HepG2 (cell line): Measurements from ENCODE around the gene TMEM97. TPM values are rescaled to one million over a fixed set of nuclear protein-coding genes. Genes with fewer than 3 reads are reported as not detected.

Experiments
- FOXA3 ChIP-seq: IDR thresholded peaks from 2 replicates; pipeline ENCODE4 v1.6.1; 2016; ENCODE audit warnings: missing genetic modification reagents, missing compliant biosample characterization
- FOXP1 ChIP-seq, 2 experiments: fragments of 450-650 bp in 1 of 2; IDR thresholded peaks; 2 replicates each; pipeline ENCODE4 v1.6.1; 2017 to 2018; ENCODE audit warnings: antibody characterized with exemption in 1 of 2
- GABPA ChIP-seq, 2 experiments: IDR thresholded peaks; 2 replicates each; pipeline ENCODE4 v1.6.1; 2011 to 2016; ENCODE audit warnings: low read depth in 2 of 2, low read length in 1 of 2, missing biosample characterization in 1 of 2, missing genetic modification characterization in 1 of 2
- HDAC2 ChIP-seq: sonication (generic); formaldehyde crosslinking; IDR thresholded peaks from 2 replicates; pipeline ENCODE4 v1.4.0; 2020; ENCODE audit warnings: missing genetic modification reagents
- MED13 ChIP-seq: sonication (generic); formaldehyde crosslinking; IDR thresholded peaks from 2 replicates; pipeline ENCODE4 v1.5.0; 2020; ENCODE audit warnings: missing genetic modification reagents
- MEIS2 ChIP-seq: sonication (generic); formaldehyde crosslinking; IDR thresholded peaks from 2 replicates; pipeline ENCODE4 v1.9.0; 2021; ENCODE audit warnings: mild to moderate bottlenecking, missing genetic modification reagents
- NCOR1 ChIP-seq: fragments of 200-600 bp; sonication (generic); IDR thresholded peaks from 2 replicates; pipeline ENCODE4 v1.7.0; 2017; ENCODE audit warnings: antibody characterized with exemption, low read length, borderline replicate concordance
- RXRB ChIP-seq: IDR thresholded peaks from 2 replicates; pipeline ENCODE4 v1.6.1; 2016; ENCODE audit warnings: borderline replicate concordance, missing genetic modification reagents, missing compliant biosample characterization
- SIX1 ChIP-seq: sonication (generic); formaldehyde crosslinking; IDR thresholded peaks from 2 replicates; pipeline ENCODE4 v1.4.0; 2020; ENCODE audit warnings: missing genetic modification reagents, borderline replicate concordance
- SMYD3 ChIP-seq: sonication (generic); formaldehyde crosslinking; IDR thresholded peaks from 2 replicates; pipeline ENCODE4 v1.8.1; 2023; ENCODE audit warnings: mild to moderate bottlenecking, missing genetic modification reagents
- TEAD3 ChIP-seq: optimal IDR thresholded peaks from 2 replicates; pipeline ENCODE3; 2016; ENCODE audit warnings: borderline replicate concordance
- ZNF331 ChIP-seq: sonication (generic); formaldehyde crosslinking; IDR thresholded peaks from 2 replicates; pipeline ENCODE4 v1.4.0; 2020; ENCODE audit warnings: missing genetic modification reagents
- ZNF552 ChIP-seq: sonication (generic); formaldehyde crosslinking; IDR thresholded peaks from 2 replicates; pipeline ENCODE4 v1.9.0; 2022; ENCODE audit warnings: missing genetic modification reagents, mild to moderate bottlenecking, borderline replicate concordance
- polyA plus RNA-seq, 8 experiments: library from polyadenylated mRNA; depleted of rRNA in 3 of 8; stranded (reverse) in 7 of 8; unstranded in 1 of 8; fragments of >200 nt; fragmentation: Illumina TruSeq in 4 of 8; extraction: Trizol in 4 of 8; gene quantifications; 2 replicates each; pipeline versions ENCODE4 v1.2.1 to v1.2.3, GENCODE V29; 2011 to 2016; ENCODE audit warnings: low read depth in 4 of 8, missing spikeins in 1 of 8, mixed read lengths in 1 of 8; ENCODE audit not compliant: insufficient read depth in 1 of 8
- total RNA-seq, 5 experiments: library from RNA; depleted of rRNA; stranded (reverse); fragments of >200 nt; fragmentation: Illumina TruSeq; extraction: Trizol; gene quantifications; 2 replicates each; pipeline ENCODE4 v1.2.3, GENCODE V29; 2016; ENCODE audit warnings: low read depth in 1 of 5
- TF ChIP-seq, protein P1 (sequence below): sonication (generic); formaldehyde crosslinking; IDR thresholded peaks from 2 replicates; pipeline ENCODE4 v1.9.0; 2022; ENCODE audit warnings: low read depth, missing genetic modification reagents
- TF ChIP-seq, protein P2 (sequence below), 2 experiments: sonication (generic) in 1 of 2; formaldehyde crosslinking in 1 of 2; IDR thresholded peaks; 2 replicates each; pipeline versions ENCODE4 v1.4.0 to v1.6.1; 2018 to 2020; ENCODE audit warnings: missing genetic modification reagents in 2 of 2, borderline replicate concordance in 1 of 2, low read depth in 1 of 2, mild to moderate bottlenecking in 1 of 2, missing biosample characterization in 1 of 2
- TF ChIP-seq, protein P3 (sequence below): sonication (generic); formaldehyde crosslinking; IDR thresholded peaks from 2 replicates; pipeline ENCODE4 v1.4.0; 2020; ENCODE audit warnings: missing genetic modification reagents
- TF ChIP-seq, protein P4 (sequence below): sonication (generic); formaldehyde crosslinking; IDR thresholded peaks from 2 replicates; pipeline ENCODE4; 2020; ENCODE audit warnings: missing genetic modification reagents, mild to moderate bottlenecking, borderline replicate concordance

Gene TMEM97
- total and polyA plus RNA-seq, 2 of the 13 experiments (the other 11 are each of a cell fraction or from before 2014, with no cell fraction given): 69.6 to 137 TPM

DNA sequence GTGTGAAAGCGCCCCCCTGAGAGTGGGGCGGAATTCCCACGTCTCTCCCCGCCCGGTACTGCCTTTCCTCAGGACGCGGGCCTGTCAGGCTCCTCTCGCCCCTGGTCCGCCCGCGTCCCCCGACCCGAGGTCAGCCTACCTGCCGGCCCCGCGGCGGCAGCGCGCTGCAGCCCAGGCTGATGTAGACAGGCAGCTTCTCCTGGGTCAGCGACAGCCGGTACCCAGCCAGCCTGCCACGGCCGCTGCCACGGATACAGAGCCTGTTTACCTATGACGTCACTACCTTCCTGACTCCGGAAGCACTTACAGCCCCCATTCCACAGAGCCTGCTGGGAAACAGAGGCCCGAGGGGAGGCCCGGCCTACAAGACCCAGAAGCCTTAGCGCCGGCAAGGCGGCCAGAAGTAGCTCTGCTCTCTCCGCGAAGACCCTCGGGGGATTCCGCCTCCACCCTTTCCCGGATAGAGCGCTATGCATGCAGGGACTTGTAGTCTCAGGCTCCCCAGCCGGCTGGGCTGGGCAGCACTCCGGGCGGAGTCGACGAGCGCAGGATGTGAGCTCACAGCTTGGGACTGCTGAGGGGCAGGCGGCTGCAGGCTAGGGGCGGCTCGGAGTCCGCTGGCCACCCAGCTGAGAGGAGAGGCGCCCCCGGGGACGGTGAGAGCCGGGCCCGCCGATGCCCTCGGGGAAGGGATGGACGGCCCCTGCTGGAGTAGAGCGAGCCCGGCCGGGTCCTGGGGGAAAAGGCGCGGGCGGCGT lies 16.4 kb downstream of the TMEM97 start, which contains the start of the genes IFT20 and TNFAIP1 (continued):
- TF ChIP-seq, protein P1, sequence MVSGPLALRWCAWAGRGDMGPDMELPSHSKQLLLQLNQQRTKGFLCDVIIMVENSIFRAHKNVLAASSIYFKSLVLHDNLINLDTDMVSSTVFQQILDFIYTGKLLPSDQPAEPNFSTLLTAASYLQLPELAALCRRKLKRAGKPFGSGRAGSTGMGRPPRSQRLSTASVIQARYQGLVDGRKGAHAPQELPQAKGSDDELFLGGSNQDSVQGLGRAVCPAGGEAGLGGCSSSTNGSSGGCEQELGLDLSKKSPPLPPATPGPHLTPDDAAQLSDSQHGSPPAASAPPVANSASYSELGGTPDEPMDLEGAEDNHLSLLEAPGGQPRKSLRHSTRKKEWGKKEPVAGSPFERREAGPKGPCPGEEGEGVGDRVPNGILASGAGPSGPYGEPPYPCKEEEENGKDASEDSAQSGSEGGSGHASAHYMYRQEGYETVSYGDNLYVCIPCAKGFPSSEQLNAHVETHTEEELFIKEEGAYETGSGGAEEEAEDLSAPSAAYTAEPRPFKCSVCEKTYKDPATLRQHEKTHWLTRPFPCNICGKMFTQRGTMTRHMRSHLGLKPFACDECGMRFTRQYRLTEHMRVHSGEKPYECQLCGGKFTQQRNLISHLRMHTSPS: 0 out of 2 replicates have a peak, but pooled peaks have one; percentile 21
- TF ChIP-seq ZNF552 (CRISPR knock-in tag) (peak; percentile 82; the same call in 1 of the 2 replicates), TEAD3 (CRISPR knock-in tag) (peak; percentile 90), HDAC2 (CRISPR knock-in tag) (peak; percentile 53), RXRB (CRISPR knock-in tag) (peak; percentile 45), GABPA (IDR thresholded peaks at IDR 0.05; ENCODE audit: low read depth, low read length) (peak; percentile 94), GABPA (CRISPR knock-in tag; IDR thresholded peaks at IDR 0.05; ENCODE audit: low read depth) (peak; percentile 96), ZNF331 (CRISPR knock-in tag) (peak; percentile 43; the same call in 1 of the 2 replicates), NCOR1 (peak; percentile 61; the same call in 1 of the 2 replicates), SMYD3 (no peak), FOXA3 (CRISPR knock-in tag) (peak; percentile 99), MED13 (no peak), FOXP1 (IDR thresholded peaks at IDR 0.05) (peak; percentile 65; the same call in 1 of the 2 replicates), FOXP1 (CRISPR knock-in tag; IDR thresholded peaks at IDR 0.05) (peak; percentile 69), MEIS2 (peak; percentile 49; the same call in 1 of the 2 replicates), SIX1 (CRISPR knock-in tag) (no peak)
- TF ChIP-seq, protein P2, sequence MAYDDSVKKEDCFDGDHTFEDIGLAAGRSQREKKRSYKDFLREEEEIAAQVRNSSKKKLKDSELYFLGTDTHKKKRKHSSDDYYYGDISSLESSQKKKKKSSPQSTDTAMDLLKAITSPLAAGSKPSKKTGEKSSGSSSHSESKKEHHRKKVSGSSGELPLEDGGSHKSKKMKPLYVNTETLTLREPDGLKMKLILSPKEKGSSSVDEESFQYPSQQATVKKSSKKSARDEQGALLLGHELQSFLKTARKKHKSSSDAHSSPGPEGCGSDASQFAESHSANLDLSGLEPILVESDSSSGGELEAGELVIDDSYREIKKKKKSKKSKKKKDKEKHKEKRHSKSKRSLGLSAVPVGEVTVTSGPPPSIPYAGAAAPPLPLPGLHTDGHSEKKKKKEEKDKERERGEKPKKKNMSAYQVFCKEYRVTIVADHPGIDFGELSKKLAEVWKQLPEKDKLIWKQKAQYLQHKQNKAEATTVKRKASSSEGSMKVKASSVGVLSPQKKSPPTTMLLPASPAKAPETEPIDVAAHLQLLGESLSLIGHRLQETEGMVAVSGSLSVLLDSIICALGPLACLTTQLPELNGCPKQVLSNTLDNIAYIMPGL (CRISPR knock-in tag; IDR thresholded peaks at IDR 0.05; ENCODE audit: borderline replicate concordance in 1 of 2, low read depth in 1 of 2): peak in 1 of 2 experiments; percentile 70; a peak in 2 of 4 replicates
- TF ChIP-seq, protein P3, sequence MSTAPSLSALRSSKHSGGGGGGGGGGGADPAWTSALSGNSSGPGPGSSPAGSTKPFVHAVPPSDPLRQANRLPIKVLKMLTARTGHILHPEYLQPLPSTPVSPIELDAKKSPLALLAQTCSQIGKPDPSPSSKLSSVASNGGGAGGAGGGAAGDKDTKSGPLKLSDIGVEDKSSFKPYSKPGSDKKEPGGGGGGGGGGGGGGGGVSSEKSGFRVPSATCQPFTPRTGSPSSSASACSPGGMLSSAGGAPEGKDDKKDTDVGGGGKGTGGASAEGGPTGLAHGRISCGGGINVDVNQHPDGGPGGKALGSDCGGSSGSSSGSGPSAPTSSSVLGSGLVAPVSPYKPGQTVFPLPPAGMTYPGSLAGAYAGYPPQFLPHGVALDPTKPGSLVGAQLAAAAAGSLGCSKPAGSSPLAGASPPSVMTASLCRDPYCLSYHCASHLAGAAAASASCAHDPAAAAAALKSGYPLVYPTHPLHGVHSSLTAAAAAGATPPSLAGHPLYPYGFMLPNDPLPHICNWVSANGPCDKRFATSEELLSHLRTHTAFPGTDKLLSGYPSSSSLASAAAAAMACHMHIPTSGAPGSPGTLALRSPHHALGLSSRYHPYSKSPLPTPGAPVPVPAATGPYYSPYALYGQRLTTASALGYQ (CRISPR knock-in tag): peak; percentile 81; the same call in 1 of the 2 replicates
- TF ChIP-seq, protein P4, sequence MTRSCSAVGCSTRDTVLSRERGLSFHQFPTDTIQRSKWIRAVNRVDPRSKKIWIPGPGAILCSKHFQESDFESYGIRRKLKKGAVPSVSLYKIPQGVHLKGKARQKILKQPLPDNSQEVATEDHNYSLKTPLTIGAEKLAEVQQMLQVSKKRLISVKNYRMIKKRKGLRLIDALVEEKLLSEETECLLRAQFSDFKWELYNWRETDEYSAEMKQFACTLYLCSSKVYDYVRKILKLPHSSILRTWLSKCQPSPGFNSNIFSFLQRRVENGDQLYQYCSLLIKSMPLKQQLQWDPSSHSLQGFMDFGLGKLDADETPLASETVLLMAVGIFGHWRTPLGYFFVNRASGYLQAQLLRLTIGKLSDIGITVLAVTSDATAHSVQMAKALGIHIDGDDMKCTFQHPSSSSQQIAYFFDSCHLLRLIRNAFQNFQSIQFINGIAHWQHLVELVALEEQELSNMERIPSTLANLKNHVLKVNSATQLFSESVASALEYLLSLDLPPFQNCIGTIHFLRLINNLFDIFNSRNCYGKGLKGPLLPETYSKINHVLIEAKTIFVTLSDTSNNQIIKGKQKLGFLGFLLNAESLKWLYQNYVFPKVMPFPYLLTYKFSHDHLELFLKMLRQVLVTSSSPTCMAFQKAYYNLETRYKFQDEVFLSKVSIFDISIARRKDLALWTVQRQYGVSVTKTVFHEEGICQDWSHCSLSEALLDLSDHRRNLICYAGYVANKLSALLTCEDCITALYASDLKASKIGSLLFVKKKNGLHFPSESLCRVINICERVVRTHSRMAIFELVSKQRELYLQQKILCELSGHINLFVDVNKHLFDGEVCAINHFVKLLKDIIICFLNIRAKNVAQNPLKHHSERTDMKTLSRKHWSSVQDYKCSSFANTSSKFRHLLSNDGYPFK (CRISPR knock-in tag): peak; percentile 95
